Measurements from ENCODE around the gene MGLL.

DNA sequence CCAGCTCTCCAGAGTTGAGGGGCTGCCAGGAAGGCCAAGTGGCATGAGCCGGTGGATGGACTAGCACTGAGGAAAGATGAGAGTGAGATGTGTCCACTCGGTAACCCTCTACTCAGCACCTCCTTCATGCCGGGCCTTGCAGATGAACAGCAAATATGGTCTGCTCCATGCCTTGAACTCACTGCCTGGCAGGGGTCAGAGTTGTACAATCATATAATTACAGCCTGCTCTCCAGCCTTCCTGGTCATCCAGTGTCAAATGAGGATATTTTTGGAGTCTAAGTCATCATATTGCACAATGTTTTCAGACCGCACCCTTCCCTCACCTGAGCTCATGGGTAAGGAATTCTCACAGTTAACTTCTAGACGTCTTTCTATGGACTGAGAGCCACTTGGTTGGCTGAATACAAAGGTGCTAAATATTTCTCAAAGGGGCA lies 4.9 kb downstream of the MGLL start:
- TF ChIP-seq, protein P1, sequence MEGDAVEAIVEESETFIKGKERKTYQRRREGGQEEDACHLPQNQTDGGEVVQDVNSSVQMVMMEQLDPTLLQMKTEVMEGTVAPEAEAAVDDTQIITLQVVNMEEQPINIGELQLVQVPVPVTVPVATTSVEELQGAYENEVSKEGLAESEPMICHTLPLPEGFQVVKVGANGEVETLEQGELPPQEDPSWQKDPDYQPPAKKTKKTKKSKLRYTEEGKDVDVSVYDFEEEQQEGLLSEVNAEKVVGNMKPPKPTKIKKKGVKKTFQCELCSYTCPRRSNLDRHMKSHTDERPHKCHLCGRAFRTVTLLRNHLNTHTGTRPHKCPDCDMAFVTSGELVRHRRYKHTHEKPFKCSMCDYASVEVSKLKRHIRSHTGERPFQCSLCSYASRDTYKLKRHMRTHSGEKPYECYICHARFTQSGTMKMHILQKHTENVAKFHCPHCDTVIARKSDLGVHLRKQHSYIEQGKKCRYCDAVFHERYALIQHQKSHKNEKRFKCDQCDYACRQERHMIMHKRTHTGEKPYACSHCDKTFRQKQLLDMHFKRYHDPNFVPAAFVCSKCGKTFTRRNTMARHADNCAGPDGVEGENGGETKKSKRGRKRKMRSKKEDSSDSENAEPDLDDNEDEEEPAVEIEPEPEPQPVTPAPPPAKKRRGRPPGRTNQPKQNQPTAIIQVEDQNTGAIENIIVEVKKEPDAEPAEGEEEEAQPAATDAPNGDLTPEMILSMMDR (IDR thresholded peaks at IDR 0.05 in 2 of 3, conservative IDR thresholded peaks at IDR 0.05 in 1 of 3; ENCODE audit: borderline replicate concordance in 1 of 3, insufficient read depth in 1 of 3, low read depth in 2 of 3, low read length in 2 of 3) = no peak
- TF ChIP-seq EZH2 (IDR thresholded peaks at IDR 0.05) (no peak), RAD21 (IDR thresholded peaks at IDR 0.05; ENCODE audit: low read depth) (no peak), SRF (IDR thresholded peaks at IDR 0.05; ENCODE audit: low read depth) (no peak), TCF7L2 (IDR thresholded peaks at IDR 0.05; ENCODE audit: borderline replicate concordance, extremely low read depth, insufficient read depth, insufficient read length) (no peak), ZFX (IDR thresholded peaks at IDR 0.05) (no peak), FOSL1 (IDR thresholded peaks at IDR 0.05; ENCODE audit: low read depth) (no peak)
- TF ChIP-seq, protein P2, sequence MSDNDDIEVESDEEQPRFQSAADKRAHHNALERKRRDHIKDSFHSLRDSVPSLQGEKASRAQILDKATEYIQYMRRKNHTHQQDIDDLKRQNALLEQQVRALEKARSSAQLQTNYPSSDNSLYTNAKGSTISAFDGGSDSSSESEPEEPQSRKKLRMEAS (IDR thresholded peaks at IDR 0.05) = no peak
